ENCODE data around the gene PIEZO1. TPM values are rescaled to one million over a fixed set of nuclear protein-coding genes. Genes with fewer than 3 reads are reported as not detected.

Gene PIEZO1
- total and polyA plus RNA-seq, 10 of the 15 experiments (the other 5 are each of a cell fraction or from before 2014, with no cell fraction given) = 1.3 to 169 (median 33.4) TPM

DNA sequence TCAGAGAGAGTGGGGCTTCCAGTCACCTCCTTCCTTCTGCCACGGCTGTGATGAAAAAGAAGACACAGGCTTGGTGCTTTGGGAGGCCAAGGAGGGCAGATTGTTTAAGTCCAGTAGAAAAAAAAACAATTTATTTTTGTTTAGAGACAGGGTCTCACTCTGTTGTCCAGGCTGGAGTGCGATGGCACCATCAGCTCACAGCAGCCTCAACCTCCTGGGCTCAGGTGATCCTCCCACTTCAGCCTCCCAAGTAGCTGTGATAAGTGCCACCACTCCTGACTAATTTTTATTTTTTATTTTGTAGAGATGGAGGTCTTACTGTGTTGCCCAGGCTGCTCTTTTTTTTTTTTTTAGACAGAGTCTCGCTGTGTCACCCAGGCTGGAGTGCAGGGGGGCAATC is 119.5 kb downstream of the PIEZO1 start:
- peaks cover 6% of the 10 kb centered on the region; the same call in 1 of the 2 replicates for H3K4me1 ChIP-seq (ENCODE audit: control insufficient read depth, insufficient read depth, low read length)
- H3K4me3 ChIP-seq = no peak overlapping the region
- H3K27ac ChIP-seq (ENCODE audit: control insufficient read depth, insufficient read depth) = no peak overlapping the region
- no peaks in the 10 kb centered on the region for H3K9me3 ChIP-seq (replicated peaks; ENCODE audit: control insufficient read depth, insufficient read depth, low read length)
- 0 out of 2 replicates have a peak overlapping the region, but pooled peaks have one; percentile 32 for H3K4me2 ChIP-seq (ENCODE audit: control insufficient read depth, insufficient read depth)
- WGBS (ENCODE audit: insufficient coverage, insufficient replicate concordance, low lambda C conversion rate, missing lambda C conversion rate) = 66% methylated on average over 2 of the region's 3 CpGs
- no peak overlapping the region for H2AFZ ChIP-seq (ENCODE audit: control insufficient read depth, low read depth, low read length)
- ATAC-seq (no peak), DNase-seq (ENCODE audit: low read depth, low spot score) (no peak), FAIRE-seq (no peak)
- in situ Hi-C loops (cut with MboI) (no loop called here), intact Hi-C loops (cut with micrococcal nuclease; ENCODE audit: unreplicated experiment) (no loop called here)
- RAD21 ChIA-PET (ENCODE audit: unreplicated experiment) = interaction anchor here (0.6 to 1.0 kb wide), 2 partner anchors 14 to 321 kb away, joined by 3 read pairs; no protein-coding TSS in a partner anchor
- H3K79me2 ChIP-seq (ENCODE audit: control insufficient read depth, insufficient read depth, low read length) = peaks cover 29% of the 10 kb centered on the region
- SMC1A ChIA-PET (ENCODE audit: uncharacterized antibody, unreplicated experiment) = interaction anchor here (0.8 to 1.0 kb wide), 3 partner anchors 8 to 35 kb away, joined by 3 read pairs; no protein-coding TSS in a partner anchor
- H3K9ac ChIP-seq (ENCODE audit: control insufficient read depth, insufficient read depth, low read length) = no peak overlapping the region
- TF ChIP-seq, protein P1, sequence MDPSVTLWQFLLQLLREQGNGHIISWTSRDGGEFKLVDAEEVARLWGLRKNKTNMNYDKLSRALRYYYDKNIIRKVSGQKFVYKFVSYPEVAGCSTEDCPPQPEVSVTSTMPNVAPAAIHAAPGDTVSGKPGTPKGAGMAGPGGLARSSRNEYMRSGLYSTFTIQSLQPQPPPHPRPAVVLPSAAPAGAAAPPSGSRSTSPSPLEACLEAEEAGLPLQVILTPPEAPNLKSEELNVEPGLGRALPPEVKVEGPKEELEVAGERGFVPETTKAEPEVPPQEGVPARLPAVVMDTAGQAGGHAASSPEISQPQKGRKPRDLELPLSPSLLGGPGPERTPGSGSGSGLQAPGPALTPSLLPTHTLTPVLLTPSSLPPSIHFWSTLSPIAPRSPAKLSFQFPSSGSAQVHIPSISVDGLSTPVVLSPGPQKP (IDR thresholded peaks at IDR 0.05; ENCODE audit: low read depth, low read length) = no peak
- TF ChIP-seq, protein P2, sequence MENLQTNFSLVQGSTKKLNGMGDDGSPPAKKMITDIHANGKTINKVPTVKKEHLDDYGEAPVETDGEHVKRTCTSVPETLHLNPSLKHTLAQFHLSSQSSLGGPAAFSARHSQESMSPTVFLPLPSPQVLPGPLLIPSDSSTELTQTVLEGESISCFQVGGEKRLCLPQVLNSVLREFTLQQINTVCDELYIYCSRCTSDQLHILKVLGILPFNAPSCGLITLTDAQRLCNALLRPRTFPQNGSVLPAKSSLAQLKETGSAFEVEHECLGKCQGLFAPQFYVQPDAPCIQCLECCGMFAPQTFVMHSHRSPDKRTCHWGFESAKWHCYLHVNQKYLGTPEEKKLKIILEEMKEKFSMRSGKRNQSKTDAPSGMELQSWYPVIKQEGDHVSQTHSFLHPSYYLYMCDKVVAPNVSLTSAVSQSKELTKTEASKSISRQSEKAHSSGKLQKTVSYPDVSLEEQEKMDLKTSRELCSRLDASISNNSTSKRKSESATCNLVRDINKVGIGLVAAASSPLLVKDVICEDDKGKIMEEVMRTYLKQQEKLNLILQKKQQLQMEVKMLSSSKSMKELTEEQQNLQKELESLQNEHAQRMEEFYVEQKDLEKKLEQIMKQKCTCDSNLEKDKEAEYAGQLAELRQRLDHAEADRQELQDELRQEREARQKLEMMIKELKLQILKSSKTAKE (IDR thresholded peaks at IDR 0.05; ENCODE audit: low read depth, poor library complexity, severe bottlenecking) = no peak
- no peak for TF ChIP-seq GATAD2B (conservative IDR thresholded peaks at IDR 0.05; ENCODE audit: low read depth)
- TF ChIP-seq, protein P3, sequence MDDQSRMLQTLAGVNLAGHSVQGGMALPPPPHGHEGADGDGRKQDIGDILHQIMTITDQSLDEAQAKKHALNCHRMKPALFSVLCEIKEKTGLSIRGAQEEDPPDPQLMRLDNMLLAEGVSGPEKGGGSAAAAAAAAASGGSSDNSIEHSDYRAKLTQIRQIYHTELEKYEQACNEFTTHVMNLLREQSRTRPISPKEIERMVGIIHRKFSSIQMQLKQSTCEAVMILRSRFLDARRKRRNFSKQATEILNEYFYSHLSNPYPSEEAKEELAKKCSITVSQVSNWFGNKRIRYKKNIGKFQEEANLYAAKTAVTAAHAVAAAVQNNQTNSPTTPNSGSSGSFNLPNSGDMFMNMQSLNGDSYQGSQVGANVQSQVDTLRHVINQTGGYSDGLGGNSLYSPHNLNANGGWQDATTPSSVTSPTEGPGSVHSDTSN (IDR thresholded peaks at IDR 0.05; ENCODE audit: insufficient replicate concordance, low read depth, low read length) = no peak
- TF ChIP-seq SMAD1 (IDR thresholded peaks at IDR 0.05; ENCODE audit: low read depth, partially characterized antibody) = no peak
- TF ChIP-seq, protein P4, sequence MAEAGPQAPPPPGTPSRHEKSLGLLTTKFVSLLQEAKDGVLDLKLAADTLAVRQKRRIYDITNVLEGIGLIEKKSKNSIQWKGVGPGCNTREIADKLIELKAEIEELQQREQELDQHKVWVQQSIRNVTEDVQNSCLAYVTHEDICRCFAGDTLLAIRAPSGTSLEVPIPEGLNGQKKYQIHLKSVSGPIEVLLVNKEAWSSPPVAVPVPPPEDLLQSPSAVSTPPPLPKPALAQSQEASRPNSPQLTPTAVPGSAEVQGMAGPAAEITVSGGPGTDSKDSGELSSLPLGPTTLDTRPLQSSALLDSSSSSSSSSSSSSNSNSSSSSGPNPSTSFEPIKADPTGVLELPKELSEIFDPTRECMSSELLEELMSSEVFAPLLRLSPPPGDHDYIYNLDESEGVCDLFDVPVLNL (IDR thresholded peaks at IDR 0.05; ENCODE audit: low read depth, low read length) = no peak
- TF ChIP-seq POU2F2 (IDR thresholded peaks at IDR 0.05; ENCODE audit: borderline replicate concordance, low read depth, low read length) = no peak
- CTCF ChIA-PET = interaction anchor here (0.6 to 2.0 kb wide), 6 partner anchors 14 to 552 kb away, joined by 3 to 12 read pairs (median 4); partner anchors contain the start of gene ZNF778
- H4K20me1 ChIP-seq (ENCODE audit: control insufficient read depth, insufficient read depth) = no peaks in the 10 kb centered on the region
- POLR2A ChIA-PET = interaction anchor here (1.0 to 2.0 kb wide), 5 partner anchors 16 to 40 kb away, joined by 3 to 15 read pairs (median 7); no protein-coding TSS in a partner anchor
- no peaks in the 10 kb centered on the region for H3K36me3 ChIP-seq (ENCODE audit: control insufficient read depth in 2 of 2, insufficient read depth in 2 of 2, low read length in 1 of 2)
- H3K27me3 ChIP-seq (replicated peaks in 1 of 2; ENCODE audit: control insufficient read depth in 2 of 2, insufficient read depth in 2 of 2, low read length in 1 of 2) = no peaks in the 10 kb centered on the region
- BruUV-seq (replicated peaks) = no TSS peak

Small RNA genes within 50 kb of the gene (microRNA-seq; reads per million reads assigned to microRNA genes)
- gene MIR4722 = not detected

Other genes starting within 250 kb of the PIEZO1 start
Only the 7 nearest of the 13 such genes appear.
- 23.3 and 26.4 TPM in 2 replicates for gene RNF166, start 78.8 kb downstream of the PIEZO1 start, total RNA-seq (2014; rRNA removed)
- 5.2 and 6.4 TPM in 2 replicates for gene RNF166, start 78.8 kb downstream of the PIEZO1 start, total RNA-seq (2014; rRNA removed; fragmentation: Illumina TruSeq; extraction: Trizol)
- gene RNF166, start 78.8 kb downstream of the PIEZO1 start, total RNA-seq (2021) = 24.5 and 29.8 TPM in 2 replicates
- gene RNF166, start 78.8 kb downstream of the PIEZO1 start, polyA plus RNA-seq (2011; rRNA removed) = 4.8 and 8.3 TPM in 2 replicates
- 1.7 and 5.3 TPM in 2 replicates for gene RNF166, start 78.8 kb downstream of the PIEZO1 start, polyA plus RNA-seq (2014; fragmentation: Illumina TruSeq; extraction: Trizol)
- 1 to 10 TPM in 1 of 2 experiments, under 1 TPM in 1; 0.48 to 1.3 TPM for gene RNF166, start 78.8 kb downstream of the PIEZO1 start, polyA plus RNA-seq (2014; fragmentation: Nextera tagmentation; extraction: Ambion mirVana)
- 32.8 and 35.2 TPM in 2 replicates for gene RNF166, start 78.8 kb downstream of the PIEZO1 start, polyA plus RNA-seq (2014; rRNA removed)
- gene RNF166, start 78.8 kb downstream of the PIEZO1 start, polyA plus RNA-seq (2016; fragmentation: Nextera tagmentation; extraction: Ambion mirVana) = 10 to 100 TPM; 15.8 to 16.5 TPM
- 17.8 and 23.3 TPM in 2 replicates for gene CTU2, start 78.7 kb downstream of the PIEZO1 start, total RNA-seq (2014; rRNA removed)
- 11.0 and 12.2 TPM in 2 replicates for gene CTU2, start 78.7 kb downstream of the PIEZO1 start, total RNA-seq (2014; rRNA removed; fragmentation: Illumina TruSeq; extraction: Trizol)
- 44.5 and 48.5 TPM in 2 replicates for gene CTU2, start 78.7 kb downstream of the PIEZO1 start, total RNA-seq (2021)
- 6.8 and 13.2 TPM in 2 replicates for gene CTU2, start 78.7 kb downstream of the PIEZO1 start, polyA plus RNA-seq (2011; rRNA removed)
- gene CTU2, start 78.7 kb downstream of the PIEZO1 start, polyA plus RNA-seq (2014; fragmentation: Illumina TruSeq; extraction: Trizol) = 1.5 and 5.6 TPM in 2 replicates
- 1 to 10 TPM in 1 of 2 experiments, under 1 TPM in 1; 0.32 to 4.0 TPM for gene CTU2, start 78.7 kb downstream of the PIEZO1 start, polyA plus RNA-seq (2014; fragmentation: Nextera tagmentation; extraction: Ambion mirVana)
- gene CTU2, start 78.7 kb downstream of the PIEZO1 start, polyA plus RNA-seq (2014; rRNA removed) = 31.2 and 38.9 TPM in 2 replicates
- 10 to 100 TPM; 33.2 to 43.4 TPM for gene CTU2, start 78.7 kb downstream of the PIEZO1 start, polyA plus RNA-seq (2016; fragmentation: Nextera tagmentation; extraction: Ambion mirVana)
- 40.4 and 59.3 TPM in 2 replicates for gene CDT1, start 18.6 kb upstream of the PIEZO1 start, total RNA-seq (2014; rRNA removed)
- 6.5 and 8.5 TPM in 2 replicates for gene CDT1, start 18.6 kb upstream of the PIEZO1 start, total RNA-seq (2014; rRNA removed; fragmentation: Illumina TruSeq; extraction: Trizol)
- gene CDT1, start 18.6 kb upstream of the PIEZO1 start, total RNA-seq (2021) = 87.6 and 90.0 TPM in 2 replicates
- gene CDT1, start 18.6 kb upstream of the PIEZO1 start, polyA plus RNA-seq (2011; rRNA removed) = 3.3 and 9.0 TPM in 2 replicates
- gene CDT1, start 18.6 kb upstream of the PIEZO1 start, polyA plus RNA-seq (2014; fragmentation: Illumina TruSeq; extraction: Trizol) = 1.3 and 4.3 TPM in 2 replicates
- 1 to 10 TPM in 1 of 2 experiments, under 1 TPM in 1; 0.50 to 1.9 TPM for gene CDT1, start 18.6 kb upstream of the PIEZO1 start, polyA plus RNA-seq (2014; fragmentation: Nextera tagmentation; extraction: Ambion mirVana)
- gene CDT1, start 18.6 kb upstream of the PIEZO1 start, polyA plus RNA-seq (2014; rRNA removed) = 37.7 and 58.6 TPM in 2 replicates
- gene CDT1, start 18.6 kb upstream of the PIEZO1 start, polyA plus RNA-seq (2016; fragmentation: Nextera tagmentation; extraction: Ambion mirVana) = 10 to 100 TPM in 1 of 2 experiments, 1 to 10 TPM in 1; 5.7 to 41.3 TPM
- gene APRT, start 26.7 kb upstream of the PIEZO1 start, total RNA-seq (2014; rRNA removed) = 308 and 348 TPM in 2 replicates
- gene APRT, start 26.7 kb upstream of the PIEZO1 start, total RNA-seq (2014; rRNA removed; fragmentation: Illumina TruSeq; extraction: Trizol) = 106 and 113 TPM in 2 replicates
- gene APRT, start 26.7 kb upstream of the PIEZO1 start, total RNA-seq (2021) = 219 and 234 TPM in 2 replicates
- gene APRT, start 26.7 kb upstream of the PIEZO1 start, polyA plus RNA-seq (2011; rRNA removed) = 39.6 and 95.7 TPM in 2 replicates
- 8.6 and 46.2 TPM in 2 replicates for gene APRT, start 26.7 kb upstream of the PIEZO1 start, polyA plus RNA-seq (2014; fragmentation: Illumina TruSeq; extraction: Trizol)
- gene APRT, start 26.7 kb upstream of the PIEZO1 start, polyA plus RNA-seq (2014; fragmentation: Nextera tagmentation; extraction: Ambion mirVana) = 100 to 1,000 TPM in 1 of 2 experiments, 10 to 100 TPM in 1; 30.6 to 100 TPM
- gene APRT, start 26.7 kb upstream of the PIEZO1 start, polyA plus RNA-seq (2014; rRNA removed) = 278 and 338 TPM in 2 replicates
- gene APRT, start 26.7 kb upstream of the PIEZO1 start, polyA plus RNA-seq (2016; fragmentation: Nextera tagmentation; extraction: Ambion mirVana) = 100 to 1,000 TPM; 446 to 495 TPM
- 4.0 and 5.1 TPM in 2 replicates for gene GALNS, start 71.7 kb upstream of the PIEZO1 start, total RNA-seq (2014; rRNA removed)
- gene GALNS, start 71.7 kb upstream of the PIEZO1 start, total RNA-seq (2014; rRNA removed; fragmentation: Illumina TruSeq; extraction: Trizol) = 3.7 and 4.3 TPM in 2 replicates
- 9.6 and 12.4 TPM in 2 replicates for gene GALNS, start 71.7 kb upstream of the PIEZO1 start, total RNA-seq (2021)
- 3.5 and 4.2 TPM in 2 replicates for gene GALNS, start 71.7 kb upstream of the PIEZO1 start, polyA plus RNA-seq (2011; rRNA removed)
- 2.6 and 6.0 TPM in 2 replicates for gene GALNS, start 71.7 kb upstream of the PIEZO1 start, polyA plus RNA-seq (2014; fragmentation: Illumina TruSeq; extraction: Trizol)
- gene GALNS, start 71.7 kb upstream of the PIEZO1 start, polyA plus RNA-seq (2014; fragmentation: Nextera tagmentation; extraction: Ambion mirVana) = under 1 TPM; 0.37 to 0.95 TPM
- gene GALNS, start 71.7 kb upstream of the PIEZO1 start, polyA plus RNA-seq (2014; rRNA removed) = 8.1 and 9.5 TPM in 2 replicates
- gene GALNS, start 71.7 kb upstream of the PIEZO1 start, polyA plus RNA-seq (2016; fragmentation: Nextera tagmentation; extraction: Ambion mirVana) = 1 to 10 TPM; 5.6 to 6.5 TPM
- 66.3 and 73.0 TPM in 2 replicates for gene TRAPPC2L, start 71.9 kb upstream of the PIEZO1 start, total RNA-seq (2014; rRNA removed)
- gene TRAPPC2L, start 71.9 kb upstream of the PIEZO1 start, total RNA-seq (2014; rRNA removed; fragmentation: Illumina TruSeq; extraction: Trizol) = 52.8 and 56.3 TPM in 2 replicates
- 69.6 and 70.7 TPM in 2 replicates for gene TRAPPC2L, start 71.9 kb upstream of the PIEZO1 start, total RNA-seq (2021)
- gene TRAPPC2L, start 71.9 kb upstream of the PIEZO1 start, polyA plus RNA-seq (2011; rRNA removed) = 71.0 and 158 TPM in 2 replicates
- gene TRAPPC2L, start 71.9 kb upstream of the PIEZO1 start, polyA plus RNA-seq (2014; fragmentation: Illumina TruSeq; extraction: Trizol) = 64.0 and 79.3 TPM in 2 replicates
- 100 to 1,000 TPM; 337 to 363 TPM for gene TRAPPC2L, start 71.9 kb upstream of the PIEZO1 start, polyA plus RNA-seq (2014; fragmentation: Nextera tagmentation; extraction: Ambion mirVana)
- gene TRAPPC2L, start 71.9 kb upstream of the PIEZO1 start, polyA plus RNA-seq (2014; rRNA removed) = 67.0 and 105 TPM in 2 replicates
- gene TRAPPC2L, start 71.9 kb upstream of the PIEZO1 start, polyA plus RNA-seq (2016; fragmentation: Nextera tagmentation; extraction: Ambion mirVana) = 100 to 1,000 TPM; 189 to 221 TPM
- not detected in 2 replicates for gene PABPN1L, start 81.4 kb upstream of the PIEZO1 start, total RNA-seq (2014; rRNA removed)
- gene PABPN1L, start 81.4 kb upstream of the PIEZO1 start, total RNA-seq (2014; rRNA removed; fragmentation: Illumina TruSeq; extraction: Trizol) = not detected in 2 replicates
- gene PABPN1L, start 81.4 kb upstream of the PIEZO1 start, total RNA-seq (2021) = not detected in 2 replicates
- gene PABPN1L, start 81.4 kb upstream of the PIEZO1 start, polyA plus RNA-seq (2011; rRNA removed) = not detected in 2 replicates
- not detected in 2 replicates for gene PABPN1L, start 81.4 kb upstream of the PIEZO1 start, polyA plus RNA-seq (2014; fragmentation: Illumina TruSeq; extraction: Trizol)
- gene PABPN1L, start 81.4 kb upstream of the PIEZO1 start, polyA plus RNA-seq (2014; fragmentation: Nextera tagmentation; extraction: Ambion mirVana) = not detected
- gene PABPN1L, start 81.4 kb upstream of the PIEZO1 start, polyA plus RNA-seq (2014; rRNA removed) = 0.06 TPM in 1 of 2 replicates, not detected in the other
- not detected for gene PABPN1L, start 81.4 kb upstream of the PIEZO1 start, polyA plus RNA-seq (2016; fragmentation: Nextera tagmentation; extraction: Ambion mirVana)

All from GM12878 (cell line).